Panc1 (cell line): ENCODE data around the gene TGM6. TPM values are rescaled to one million over a fixed set of nuclear protein-coding genes. Genes with fewer than 3 reads are reported as not detected.

Experiments used
- ATAC-seq: fragments of 200-7000 bp; cut with Tn5 transposase; 2 replicates; pipeline ENCODE4 v1.9.1; 2020; ENCODE audit warnings: mild to moderate bottlenecking, moderate library complexity
- BruUV-seq: library from RNA; stranded (reverse); fragments of 400-500 nt; replicated peaks from 2 replicates; lab custom pipeline; 2021; lab: Mats Ljungman, UMichigan
- CTCF ChIA-PET: fragments of 300-600 bp; sonication (Branson Sonifier 250); formaldehyde crosslinking; loops from one replicate; lab custom pipeline; 2022; ENCODE audit warnings: antibody characterized with exemption; lab: Charles Lee
- POLR2A ChIA-PET: fragments of 300-600 bp; sonication (Branson Sonifier 250); formaldehyde crosslinking; loops from one replicate; lab custom pipeline; 2022; ENCODE audit warnings: antibody characterized with exemption; lab: Charles Lee
- DNase-seq: peaks from one replicate; pipeline ENCODE4 v3.0.0-alpha.2; 2010; ENCODE audit warnings: low read depth, low spot score
- H3K27ac ChIP-seq: 2 replicates; pipeline ENCODE4 v1.5.1; 2011; ENCODE audit warnings: mild to moderate bottlenecking, low read length, inconsistent platforms
- H3K27me3 ChIP-seq: fragments of 200-500 bp; sonication (Bioruptor generic); 2 replicates; pipeline ENCODE4 v1.6.0; 2014; ENCODE audit warnings: low read length, inconsistent platforms; ENCODE audit not compliant: control insufficient read depth, insufficient read depth
- H3K36me3 ChIP-seq: fragments of 200-500 bp; sonication (Bioruptor generic); 2 replicates; pipeline ENCODE4 v1.5.1; 2014; ENCODE audit warnings: inconsistent platforms, mild to moderate bottlenecking, low read length, moderate library complexity; ENCODE audit not compliant: control insufficient read depth, insufficient read depth
- H3K4me1 ChIP-seq: 2 replicates; pipeline ENCODE4 v1.5.1; 2011; ENCODE audit warnings: inconsistent platforms, mild to moderate bottlenecking, low read length, moderate library complexity; ENCODE audit not compliant: control insufficient read depth, insufficient read depth
- H3K4me3 ChIP-seq, 2 experiments: 2 replicates each; pipeline ENCODE4 v1.5.1; 2011 to 2012; ENCODE audit warnings: low read depth in 2 of 2, low read length in 2 of 2, mild to moderate bottlenecking in 2 of 2, inconsistent platforms in 1 of 2, moderate library complexity in 1 of 2
- H3K9me3 ChIP-seq: fragments of 200-500 bp; sonication (Bioruptor generic); 2 replicates; pipeline ENCODE4 v1.5.1; 2014; ENCODE audit warnings: low read depth, mild to moderate bottlenecking, inconsistent platforms, low read length, moderate library complexity; ENCODE audit not compliant: control insufficient read depth, insufficient read depth
- POLR2AphosphoS5 ChIP-seq: IDR thresholded peaks from 2 replicates; pipeline ENCODE4 v1.6.1; 2012; ENCODE audit warnings: mild to moderate bottlenecking, low read depth, low read length, moderate library complexity
- SIN3A ChIP-seq: IDR thresholded peaks from 2 replicates; pipeline ENCODE4 v1.6.1; 2012; ENCODE audit warnings: low read depth, mild to moderate bottlenecking, low read length, moderate library complexity, borderline replicate concordance; ENCODE audit not compliant: insufficient read depth
- TCF7L2 ChIP-seq: IDR thresholded peaks from 2 replicates; pipeline ENCODE4 v1.6.1; 2011; ENCODE audit warnings: mild to moderate bottlenecking, low read depth, low read length, inconsistent platforms
- in situ Hi-C: cut with HindIII; loops from 2 replicates; pipeline ENCODE4 v1.10.0; 2016; ENCODE audit warnings: low sequenced_read_pairs, low pct_unique_long_range_greater_than_20kb
- intact Hi-C: fragments of 100-400 bp; cut with micrococcal nuclease; formaldehyde crosslinking; loops from one replicate; pipeline ENCODE4 v1.10.0; 2022; ENCODE audit not compliant: unreplicated experiment
- total RNA-seq: library from RNA; stranded (reverse); gene quantifications from one replicate; pipeline ENCODE4 v1.2.1, GENCODE V29; 2021; ENCODE audit not compliant: unreplicated experiment
- TF ChIP-seq, protein P1 (sequence below), 2 experiments: IDR thresholded peaks; 2 replicates each; pipeline ENCODE4 v1.6.1; 2011 to 2012; ENCODE audit warnings: low read depth in 2 of 2, control low read depth in 1 of 2, low read length in 1 of 2, mild to moderate bottlenecking in 1 of 2, moderate library complexity in 1 of 2; ENCODE audit not compliant: insufficient read depth in 1 of 2
- TF ChIP-seq, protein P2 (sequence below): fragments of 450-650 bp; IDR thresholded peaks from 2 replicates; pipeline ENCODE4 v1.5.1; 2017; ENCODE audit warnings: mild to moderate bottlenecking

Gene TGM6
- total RNA-seq, 1 experiment from 2014 or later, result not detected

GRCh38 chr20:2340136-2340535 is 40.6 kb upstream of the TGM6 start:
- DNase-seq, result no peak
- Histone ChIP-seq H3K27ac (no peak overlapping the region), H3K4me3 (no peak overlapping the region), H3K36me3 (no peaks in the 10 kb centered on the region), H3K27me3 (peaks cover 2% of the 10 kb centered on the region; the same call in 1 of the 2 replicates), H3K4me1 (no peaks in the 10 kb centered on the region), H3K9me3 (no peaks in the 10 kb centered on the region)
- TF ChIP-seq, protein P1, sequence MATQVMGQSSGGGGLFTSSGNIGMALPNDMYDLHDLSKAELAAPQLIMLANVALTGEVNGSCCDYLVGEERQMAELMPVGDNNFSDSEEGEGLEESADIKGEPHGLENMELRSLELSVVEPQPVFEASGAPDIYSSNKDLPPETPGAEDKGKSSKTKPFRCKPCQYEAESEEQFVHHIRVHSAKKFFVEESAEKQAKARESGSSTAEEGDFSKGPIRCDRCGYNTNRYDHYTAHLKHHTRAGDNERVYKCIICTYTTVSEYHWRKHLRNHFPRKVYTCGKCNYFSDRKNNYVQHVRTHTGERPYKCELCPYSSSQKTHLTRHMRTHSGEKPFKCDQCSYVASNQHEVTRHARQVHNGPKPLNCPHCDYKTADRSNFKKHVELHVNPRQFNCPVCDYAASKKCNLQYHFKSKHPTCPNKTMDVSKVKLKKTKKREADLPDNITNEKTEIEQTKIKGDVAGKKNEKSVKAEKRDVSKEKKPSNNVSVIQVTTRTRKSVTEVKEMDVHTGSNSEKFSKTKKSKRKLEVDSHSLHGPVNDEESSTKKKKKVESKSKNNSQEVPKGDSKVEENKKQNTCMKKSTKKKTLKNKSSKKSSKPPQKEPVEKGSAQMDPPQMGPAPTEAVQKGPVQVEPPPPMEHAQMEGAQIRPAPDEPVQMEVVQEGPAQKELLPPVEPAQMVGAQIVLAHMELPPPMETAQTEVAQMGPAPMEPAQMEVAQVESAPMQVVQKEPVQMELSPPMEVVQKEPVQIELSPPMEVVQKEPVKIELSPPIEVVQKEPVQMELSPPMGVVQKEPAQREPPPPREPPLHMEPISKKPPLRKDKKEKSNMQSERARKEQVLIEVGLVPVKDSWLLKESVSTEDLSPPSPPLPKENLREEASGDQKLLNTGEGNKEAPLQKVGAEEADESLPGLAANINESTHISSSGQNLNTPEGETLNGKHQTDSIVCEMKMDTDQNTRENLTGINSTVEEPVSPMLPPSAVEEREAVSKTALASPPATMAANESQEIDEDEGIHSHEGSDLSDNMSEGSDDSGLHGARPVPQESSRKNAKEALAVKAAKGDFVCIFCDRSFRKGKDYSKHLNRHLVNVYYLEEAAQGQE (IDR thresholded peaks at IDR 0.05; ENCODE audit: insufficient read depth in 1 of 2, low read depth in 2 of 2, low read length in 1 of 2), result no peak
- TF ChIP-seq POLR2AphosphoS5, result no peak
- TF ChIP-seq, protein P2, sequence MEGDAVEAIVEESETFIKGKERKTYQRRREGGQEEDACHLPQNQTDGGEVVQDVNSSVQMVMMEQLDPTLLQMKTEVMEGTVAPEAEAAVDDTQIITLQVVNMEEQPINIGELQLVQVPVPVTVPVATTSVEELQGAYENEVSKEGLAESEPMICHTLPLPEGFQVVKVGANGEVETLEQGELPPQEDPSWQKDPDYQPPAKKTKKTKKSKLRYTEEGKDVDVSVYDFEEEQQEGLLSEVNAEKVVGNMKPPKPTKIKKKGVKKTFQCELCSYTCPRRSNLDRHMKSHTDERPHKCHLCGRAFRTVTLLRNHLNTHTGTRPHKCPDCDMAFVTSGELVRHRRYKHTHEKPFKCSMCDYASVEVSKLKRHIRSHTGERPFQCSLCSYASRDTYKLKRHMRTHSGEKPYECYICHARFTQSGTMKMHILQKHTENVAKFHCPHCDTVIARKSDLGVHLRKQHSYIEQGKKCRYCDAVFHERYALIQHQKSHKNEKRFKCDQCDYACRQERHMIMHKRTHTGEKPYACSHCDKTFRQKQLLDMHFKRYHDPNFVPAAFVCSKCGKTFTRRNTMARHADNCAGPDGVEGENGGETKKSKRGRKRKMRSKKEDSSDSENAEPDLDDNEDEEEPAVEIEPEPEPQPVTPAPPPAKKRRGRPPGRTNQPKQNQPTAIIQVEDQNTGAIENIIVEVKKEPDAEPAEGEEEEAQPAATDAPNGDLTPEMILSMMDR, result no peak
- no peak for TF ChIP-seq SIN3A
- no peak for TF ChIP-seq TCF7L2
- CTCF ChIA-PET, result no interaction called here
- ATAC-seq, result no peak
- POLR2A ChIA-PET, result no interaction called here
- intact Hi-C loops (no loop called here), in situ Hi-C loops (no loop called here)
- no TSS peak for BruUV-seq

DNA sequence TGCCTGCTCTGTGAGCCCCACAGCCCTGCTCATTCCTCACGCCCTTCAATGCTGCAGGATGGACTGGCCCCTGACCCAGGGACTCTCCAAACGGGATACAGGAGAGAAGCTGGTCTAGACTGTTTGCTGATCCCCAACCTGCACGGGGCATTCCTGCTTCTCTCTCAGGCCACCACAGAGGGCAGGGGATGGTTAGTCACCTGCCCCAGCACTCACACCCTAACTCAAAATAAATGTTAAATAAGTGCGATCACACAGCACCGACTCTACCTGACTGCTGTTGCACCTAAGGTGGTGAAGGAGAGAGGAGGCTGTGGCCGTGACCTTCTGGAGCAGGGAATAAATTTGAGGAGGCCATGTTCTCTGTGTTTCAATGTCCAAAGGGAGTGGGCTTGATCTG is 39.9 kb upstream of the TGM6 start:
- DNase-seq (no peak), ATAC-seq (no peak)
- intact Hi-C loops (no loop called here), in situ Hi-C loops (no loop called here)
- no peak overlapping the region for H3K27ac ChIP-seq
- no peak overlapping the region for H3K4me3 ChIP-seq
- no peaks in the 10 kb centered on the region for H3K9me3 ChIP-seq
- no peaks in the 10 kb centered on the region for H3K36me3 ChIP-seq
- no TSS peak for BruUV-seq
- no peaks in the 10 kb centered on the region for H3K4me1 ChIP-seq
- TF ChIP-seq TCF7L2 (no peak), POLR2AphosphoS5 (no peak), SIN3A (no peak)
- TF ChIP-seq, protein P2, result no peak
- TF ChIP-seq, protein P1 (IDR thresholded peaks at IDR 0.05; ENCODE audit: insufficient read depth in 1 of 2, low read depth in 2 of 2, low read length in 1 of 2), result no peak
- POLR2A ChIA-PET, result no interaction called here
- H3K27me3 ChIP-seq, result peaks cover 2% of the 10 kb centered on the region; the same call in 1 of the 2 replicates
- CTCF ChIA-PET, result no interaction called here
